ENCODE data around the gene LZTS3. TPM values are rescaled to one million over a fixed set of nuclear protein-coding genes. Genes with fewer than 3 reads are reported as not detected.
A peak's percentile ranks its signal among the peaks of the same experiment; 100 is the strongest.

Gene LZTS3
- total and polyA plus RNA-seq, 2 of the 13 experiments (the other 11 are each of a cell fraction or from before 2014, with no cell fraction given): 10.1 to 31.3 TPM

- peak; percentile 61; the same call in 1 of the 2 replicates for TF ChIP-seq SMAD3 (CRISPR knock-in tag; IDR thresholded peaks at IDR 0.05)
- TF ChIP-seq, protein P1, sequence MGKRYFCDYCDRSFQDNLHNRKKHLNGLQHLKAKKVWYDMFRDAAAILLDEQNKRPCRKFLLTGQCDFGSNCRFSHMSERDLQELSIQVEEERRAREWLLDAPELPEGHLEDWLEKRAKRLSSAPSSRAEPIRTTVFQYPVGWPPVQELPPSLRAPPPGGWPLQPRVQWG (CRISPR knock-in tag; IDR thresholded peaks at IDR 0.05; ENCODE audit: borderline replicate concordance, low read depth): no peak
- TF ChIP-seq SAP130 (CRISPR knock-in tag; IDR thresholded peaks at IDR 0.05; ENCODE audit: low read depth): peak; percentile 86
- TF ChIP-seq MATR3 (CRISPR knock-in tag; IDR thresholded peaks at IDR 0.05): no peak; the same call in 1 of the 2 replicates
- TF ChIP-seq CREB1 (IDR thresholded peaks at IDR 0.05): no peak
- TF ChIP-seq CREB1 (CRISPR knock-in tag; IDR thresholded peaks at IDR 0.05): no peak
- peak; percentile 98; the same call in 1 of the 2 replicates for TF ChIP-seq ZNF598 (CRISPR knock-in tag; IDR thresholded peaks at IDR 0.05; ENCODE audit: borderline replicate concordance)
- TF ChIP-seq KDM3A (CRISPR knock-in tag; IDR thresholded peaks at IDR 0.05; ENCODE audit: low read depth): peak; percentile 98
- TF ChIP-seq HNRNPUL1 (IDR thresholded peaks at IDR 0.05; ENCODE audit: low read depth, low read length): no peak; the same call in 1 of the 2 replicates
- 0 out of 2 replicates have a peak, but pooled peaks have one; percentile 22 for TF ChIP-seq SIX4 (CRISPR knock-in tag; IDR thresholded peaks at IDR 0.05)
- peak; percentile 91; the same call in 1 of the 2 replicates for TF ChIP-seq ZNF33A (CRISPR knock-in tag; IDR thresholded peaks at IDR 0.05; ENCODE audit: borderline replicate concordance)
- TF ChIP-seq, protein P2, sequence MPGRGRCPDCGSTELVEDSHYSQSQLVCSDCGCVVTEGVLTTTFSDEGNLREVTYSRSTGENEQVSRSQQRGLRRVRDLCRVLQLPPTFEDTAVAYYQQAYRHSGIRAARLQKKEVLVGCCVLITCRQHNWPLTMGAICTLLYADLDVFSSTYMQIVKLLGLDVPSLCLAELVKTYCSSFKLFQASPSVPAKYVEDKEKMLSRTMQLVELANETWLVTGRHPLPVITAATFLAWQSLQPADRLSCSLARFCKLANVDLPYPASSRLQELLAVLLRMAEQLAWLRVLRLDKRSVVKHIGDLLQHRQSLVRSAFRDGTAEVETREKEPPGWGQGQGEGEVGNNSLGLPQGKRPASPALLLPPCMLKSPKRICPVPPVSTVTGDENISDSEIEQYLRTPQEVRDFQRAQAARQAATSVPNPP (CRISPR knock-in tag; IDR thresholded peaks at IDR 0.05): peak; percentile 90; the same call in 1 of the 2 replicates
- TF ChIP-seq ZNF225 (CRISPR knock-in tag; IDR thresholded peaks at IDR 0.05): peak; percentile 93
- 0 out of 2 replicates have a peak, but pooled peaks have one; percentile 35 for TF ChIP-seq MTF1 (CRISPR knock-in tag; IDR thresholded peaks at IDR 0.05)
- TF ChIP-seq NCOR1 (IDR thresholded peaks at IDR 0.05; ENCODE audit: borderline replicate concordance, low read length): peak; percentile 75; the same call in 1 of the 2 replicates
- TF ChIP-seq AHR (CRISPR knock-in tag; IDR thresholded peaks at IDR 0.05): peak; percentile 90; the same call in 1 of the 2 replicates
- no peak for TF ChIP-seq PRPF4 (IDR thresholded peaks at IDR 0.05; ENCODE audit: low read depth, low read length, poor library complexity, severe bottlenecking)
- peak; percentile 68 for TF ChIP-seq YEATS2 (CRISPR knock-in tag; IDR thresholded peaks at IDR 0.05; ENCODE audit: borderline replicate concordance)
- peak; percentile 49; the same call in 1 of the 2 replicates for TF ChIP-seq REPIN1 (CRISPR knock-in tag; IDR thresholded peaks at IDR 0.05; ENCODE audit: borderline replicate concordance, low read depth)
- no peak for TF ChIP-seq ZNF282 (IDR thresholded peaks at IDR 0.05; ENCODE audit: partially characterized antibody)
- TF ChIP-seq MAZ (IDR thresholded peaks at IDR 0.05; ENCODE audit: borderline replicate concordance, low read depth, low read length): peak; percentile 88
- TF ChIP-seq MAZ (CRISPR knock-in tag; IDR thresholded peaks at IDR 0.05; ENCODE audit: low read depth): peak; percentile 93
- peak; percentile 89; the same call in 1 of the 2 replicates for TF ChIP-seq GPN1 (CRISPR knock-in tag; IDR thresholded peaks at IDR 0.05; ENCODE audit: borderline replicate concordance)
- TF ChIP-seq, protein P3, sequence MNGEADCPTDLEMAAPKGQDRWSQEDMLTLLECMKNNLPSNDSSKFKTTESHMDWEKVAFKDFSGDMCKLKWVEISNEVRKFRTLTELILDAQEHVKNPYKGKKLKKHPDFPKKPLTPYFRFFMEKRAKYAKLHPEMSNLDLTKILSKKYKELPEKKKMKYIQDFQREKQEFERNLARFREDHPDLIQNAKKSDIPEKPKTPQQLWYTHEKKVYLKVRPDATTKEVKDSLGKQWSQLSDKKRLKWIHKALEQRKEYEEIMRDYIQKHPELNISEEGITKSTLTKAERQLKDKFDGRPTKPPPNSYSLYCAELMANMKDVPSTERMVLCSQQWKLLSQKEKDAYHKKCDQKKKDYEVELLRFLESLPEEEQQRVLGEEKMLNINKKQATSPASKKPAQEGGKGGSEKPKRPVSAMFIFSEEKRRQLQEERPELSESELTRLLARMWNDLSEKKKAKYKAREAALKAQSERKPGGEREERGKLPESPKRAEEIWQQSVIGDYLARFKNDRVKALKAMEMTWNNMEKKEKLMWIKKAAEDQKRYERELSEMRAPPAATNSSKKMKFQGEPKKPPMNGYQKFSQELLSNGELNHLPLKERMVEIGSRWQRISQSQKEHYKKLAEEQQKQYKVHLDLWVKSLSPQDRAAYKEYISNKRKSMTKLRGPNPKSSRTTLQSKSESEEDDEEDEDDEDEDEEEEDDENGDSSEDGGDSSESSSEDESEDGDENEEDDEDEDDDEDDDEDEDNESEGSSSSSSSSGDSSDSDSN (CRISPR knock-in tag; IDR thresholded peaks at IDR 0.05): peak; percentile 100
- peak; percentile 7 for TF ChIP-seq HNRNPK (IDR thresholded peaks at IDR 0.05; ENCODE audit: low read depth, low read length, poor library complexity, severe bottlenecking)
Measured at GRCh38 chr20:3173610-3174441, 477 bp upstream of the LZTS3 start (continued).
